Measurements from ENCODE around the gene MYH10.

Gene MYH10

GRCh38 chr17:8580952-8581658 lies 49.4 kb downstream of the MYH10 start:
- no peak overlapping the region for H3K4me3 ChIP-seq (ENCODE audit: low read depth, low read length)
- DNase-seq: peak; percentile 34
- H3K9me3 ChIP-seq: no peaks in the 10 kb centered on the region
- H3K36me3 ChIP-seq: no peaks in the 10 kb centered on the region
- H3K4me1 ChIP-seq: no peaks in the 10 kb centered on the region; the same call in 1 of the 2 replicates
- H3K27me3 ChIP-seq: no peaks in the 10 kb centered on the region
- TF ChIP-seq CTCF (IDR thresholded peaks at IDR 0.05; ENCODE audit: low read depth, low read length): no peak

DNA sequence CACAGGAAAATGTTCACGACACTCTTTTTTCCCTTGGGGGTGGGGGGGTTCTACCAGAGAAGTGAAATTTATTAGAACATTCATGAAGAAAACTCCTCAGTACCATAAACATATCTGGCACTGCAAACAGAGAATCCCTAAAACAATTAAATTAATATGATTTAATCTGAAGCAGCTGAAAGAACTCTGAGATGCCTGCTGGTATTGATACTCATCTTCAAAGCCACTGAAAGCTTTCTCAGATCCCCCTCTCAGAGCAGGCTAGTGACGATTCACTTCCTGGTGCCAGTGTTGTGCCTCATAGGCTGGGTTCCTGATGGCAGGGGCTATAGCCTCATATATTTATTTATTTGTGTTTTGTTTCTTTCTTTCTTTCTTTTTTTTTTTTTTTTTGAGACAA lies 52.7 kb downstream of the MYH10 start:
- Histone ChIP-seq H3K4me1 (no peaks in the 10 kb centered on the region; the same call in 1 of the 2 replicates), H3K9me3 (no peaks in the 10 kb centered on the region), H3K4me3 (ENCODE audit: low read depth, low read length) (no peak overlapping the region), H3K27me3 (no peaks in the 10 kb centered on the region), H3K36me3 (no peaks in the 10 kb centered on the region)
- peak; percentile 31 for DNase-seq
- no peak for TF ChIP-seq CTCF (IDR thresholded peaks at IDR 0.05; ENCODE audit: low read depth, low read length)

- H3K36me3 ChIP-seq: no peaks in the 10 kb centered on the region
- no peak for TF ChIP-seq CTCF (IDR thresholded peaks at IDR 0.05; ENCODE audit: low read depth, low read length)
- no peaks in the 10 kb centered on the region; the same call in 1 of the 2 replicates for H3K4me1 ChIP-seq
- no peak for DNase-seq
- no peaks in the 10 kb centered on the region for H3K27me3 ChIP-seq
- H3K9me3 ChIP-seq: no peaks in the 10 kb centered on the region
- H3K4me3 ChIP-seq (ENCODE audit: low read depth, low read length): no peak overlapping the region
Observed at GRCh38 chr17:8576559-8577294, 53.8 kb downstream of the MYH10 start.

DNA sequence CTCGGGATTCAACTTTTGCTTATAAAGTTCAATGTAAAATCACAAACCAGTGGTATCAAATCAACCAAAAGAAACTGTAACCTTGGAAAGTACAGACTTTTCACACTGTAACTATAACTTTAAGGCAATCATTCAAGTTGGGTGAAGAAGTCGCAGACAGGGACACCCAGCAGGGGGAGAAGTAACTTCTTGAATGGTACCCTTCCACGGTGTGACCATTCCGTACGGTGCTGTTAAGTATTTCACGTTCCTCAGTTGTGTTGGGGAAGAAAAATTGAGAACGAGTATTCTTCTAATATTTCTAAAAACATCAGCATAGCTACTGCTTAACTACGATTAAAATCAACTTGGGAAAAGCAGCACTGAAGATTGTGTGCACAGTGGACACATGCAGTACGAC lies 55.8 kb downstream of the MYH10 start:
- no peak for DNase-seq
- no peaks in the 10 kb centered on the region for H3K27me3 ChIP-seq
- H3K4me1 ChIP-seq: no peaks in the 10 kb centered on the region
- H3K36me3 ChIP-seq: no peaks in the 10 kb centered on the region
- H3K9me3 ChIP-seq: no peaks in the 10 kb centered on the region
- H3K4me3 ChIP-seq (ENCODE audit: low read depth, low read length): no peak overlapping the region
- peak; percentile 27 for TF ChIP-seq CTCF (IDR thresholded peaks at IDR 0.05; ENCODE audit: low read depth, low read length)

GRCh38 chr17:8572764-8573163 lies 57.8 kb downstream of the MYH10 start:
- no peaks in the 10 kb centered on the region for H3K4me1 ChIP-seq
- H3K36me3 ChIP-seq: no peaks in the 10 kb centered on the region
- H3K4me3 ChIP-seq (ENCODE audit: low read depth, low read length): no peak overlapping the region
- TF ChIP-seq CTCF (IDR thresholded peaks at IDR 0.05; ENCODE audit: low read depth, low read length): peak; percentile 13; the same call in 1 of the 2 replicates
- DNase-seq: no peak
- no peaks in the 10 kb centered on the region for H3K27me3 ChIP-seq
- no peaks in the 10 kb centered on the region for H3K9me3 ChIP-seq

Measured in BE2C (cell line).